HG03439 (cell line): Measurements from ENCODE around the gene B3GAT3.
"Not testable (repeated sequence)": the region's sequence is repeated elsewhere in the genome, so short reads cannot be mapped to it uniquely, and the experiment has no call there.

ENCODE experiments used
- ATAC-seq: cut with Tn5 transposase; IDR thresholded peaks from one replicate; pipeline ENCODE4 v1.9.1; 2021; ENCODE audit warnings: mild to moderate bottlenecking, moderate library complexity; ENCODE audit not compliant: unreplicated experiment

B3GAT3 gene

DNA sequence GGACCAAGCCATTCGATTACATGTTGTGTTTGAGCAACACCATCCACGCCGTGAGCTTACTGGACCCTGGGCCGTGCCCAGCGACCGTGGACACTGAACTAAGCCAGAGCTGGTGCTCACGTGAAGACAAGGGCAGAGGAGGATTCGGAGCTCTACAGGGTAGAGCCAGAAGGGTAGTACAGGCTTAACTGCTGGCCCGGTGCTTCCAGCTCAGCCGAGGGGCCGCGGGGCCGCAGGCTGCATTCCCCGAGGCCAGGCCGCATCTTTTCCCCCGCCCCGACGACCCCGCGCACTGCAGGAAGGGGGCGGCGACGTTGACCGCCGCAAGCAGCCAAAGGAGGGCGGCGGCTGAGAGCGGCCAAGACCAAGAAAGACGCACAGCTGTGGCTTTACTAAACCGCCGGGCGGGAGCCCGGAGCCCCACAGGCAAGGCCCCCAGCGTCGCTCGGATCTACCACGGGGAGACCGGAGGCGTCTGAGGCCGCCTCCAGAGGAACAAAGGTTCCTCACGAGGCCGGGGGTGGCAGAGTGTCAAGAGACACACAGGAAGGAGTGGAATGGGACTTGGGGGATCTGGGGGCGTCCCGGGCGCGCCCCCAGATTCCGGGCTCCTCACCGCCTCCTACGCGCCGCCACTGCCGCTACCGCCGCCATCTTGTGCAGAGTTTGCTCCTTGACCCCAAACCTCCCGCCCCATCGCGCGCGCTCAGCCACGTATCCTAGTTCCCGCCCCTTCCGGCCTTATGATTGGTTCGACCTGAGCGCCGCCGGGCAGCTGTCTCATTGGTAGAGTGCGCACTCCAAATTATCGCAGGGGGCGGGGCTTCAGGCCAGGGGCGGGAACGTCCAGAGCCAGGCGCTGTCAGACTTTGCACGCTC is 24.4 kb upstream of the B3GAT3 start, which contains the start of gene GANAB:
Gene GANAB (minus strand): TSS at position 668 of the 879 bp plus-strand sequence. CDS start 14 bp downstream, at position 654.
- ATAC-seq: peak; percentile 92

DNA sequence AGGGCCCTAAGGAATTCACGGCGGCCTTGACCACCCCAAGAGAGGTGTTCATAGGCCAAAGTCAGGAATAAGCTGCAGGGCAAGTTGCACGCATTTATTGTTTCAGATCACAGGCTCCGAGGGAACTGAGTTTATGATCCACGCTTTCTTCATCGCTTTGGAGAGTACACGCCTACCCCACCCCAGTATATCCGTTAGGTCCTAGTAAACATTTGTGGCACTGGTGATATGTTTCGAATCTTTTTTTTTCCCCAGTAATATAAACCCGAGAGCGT is 23.8 kb upstream of the B3GAT3 start:
- ATAC-seq: no peak

- no peak for ATAC-seq
Observed at GRCh38 chr11:62644220-62644619, 22.4 kb upstream of the B3GAT3 start.

GRCh38 chr11:62632492-62632891 is 10.7 kb upstream of the B3GAT3 start:
- no peak for ATAC-seq

DNA sequence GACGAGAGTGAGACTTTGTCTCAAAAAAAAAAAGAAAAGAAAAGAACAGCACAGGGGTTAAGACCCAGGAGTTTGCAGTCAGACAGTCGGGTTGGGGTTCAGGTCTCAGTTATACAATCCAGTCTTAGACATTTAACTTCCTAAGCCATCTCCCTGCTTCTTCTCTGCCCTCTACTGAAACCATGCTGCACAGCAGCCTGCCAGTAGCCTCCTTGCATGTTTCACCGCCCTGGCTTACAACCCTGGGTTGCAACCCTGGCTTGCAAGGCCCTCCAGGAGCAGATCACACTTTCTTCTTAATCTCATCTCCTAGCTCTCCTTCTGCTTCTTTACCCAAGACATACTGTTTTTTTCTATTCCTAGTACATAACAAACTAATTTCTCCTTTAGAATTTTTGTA is 5.9 kb upstream of the B3GAT3 start:
- ATAC-seq: no peak

DNA sequence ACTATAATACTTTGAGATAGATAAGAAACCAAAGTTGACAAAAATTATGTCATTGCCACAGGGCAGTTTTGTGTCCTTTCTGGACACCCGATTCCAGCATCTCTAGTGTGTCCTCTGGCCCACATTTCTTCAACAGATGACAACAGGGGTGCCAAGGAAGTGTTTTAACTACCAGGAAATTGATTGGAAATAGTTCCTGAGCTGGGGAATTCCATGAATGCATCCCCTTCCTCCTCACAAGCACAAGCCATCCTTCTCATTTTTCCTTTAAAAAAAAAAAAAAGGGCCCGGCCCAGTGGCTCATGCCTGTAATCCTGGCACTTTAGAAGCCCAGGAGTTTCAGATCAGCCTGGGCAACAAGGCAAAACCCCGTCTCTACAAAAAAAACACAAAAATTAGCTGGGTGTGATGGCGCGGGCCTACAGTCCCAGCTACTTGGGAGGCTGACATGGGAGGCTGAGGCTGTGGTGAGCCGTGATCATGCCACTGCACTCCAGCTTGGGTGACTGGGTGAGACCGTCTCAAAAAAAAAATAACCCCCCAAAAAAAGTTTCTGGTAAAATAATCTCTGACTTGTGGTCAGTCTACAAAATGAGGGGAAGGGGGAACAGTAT is 797 bp upstream of the B3GAT3 start:
- ATAC-seq: no peak

GRCh38 chr11:62621027-62621566 is 689 bp downstream of the B3GAT3 start:
- ATAC-seq: no peak

DNA sequence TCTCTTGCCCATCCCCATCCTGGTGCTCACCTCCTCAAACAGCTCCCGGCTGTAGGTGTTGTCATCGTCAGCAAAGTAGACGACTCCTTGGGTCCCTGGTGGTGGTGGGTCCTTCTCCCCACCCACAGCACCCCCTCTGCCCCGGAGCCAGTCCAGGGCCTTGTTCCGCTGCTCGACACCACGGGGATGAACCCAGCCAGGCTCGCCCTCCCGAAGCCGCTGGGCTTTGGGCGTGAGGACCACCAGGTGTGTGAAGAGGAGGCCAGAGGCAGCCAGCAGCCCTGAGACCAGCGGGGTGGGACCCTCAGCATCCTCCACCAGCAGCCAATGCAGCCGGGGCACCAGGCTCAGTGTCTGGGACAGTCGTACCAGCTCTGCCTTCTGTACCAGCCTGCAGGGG is 4.8 kb downstream of the B3GAT3 start:
- not testable (repeated sequence) for ATAC-seq

GRCh38 chr11:62615521-62615920 is 6.3 kb downstream of the B3GAT3 start:
- ATAC-seq: no peak

GRCh38 chr11:62614275-62614674 is 7.5 kb downstream of the B3GAT3 start:
- no peak for ATAC-seq

GRCh38 chr11:62613291-62613778 is 8.5 kb downstream of the B3GAT3 start:
- ATAC-seq: no peak

DNA sequence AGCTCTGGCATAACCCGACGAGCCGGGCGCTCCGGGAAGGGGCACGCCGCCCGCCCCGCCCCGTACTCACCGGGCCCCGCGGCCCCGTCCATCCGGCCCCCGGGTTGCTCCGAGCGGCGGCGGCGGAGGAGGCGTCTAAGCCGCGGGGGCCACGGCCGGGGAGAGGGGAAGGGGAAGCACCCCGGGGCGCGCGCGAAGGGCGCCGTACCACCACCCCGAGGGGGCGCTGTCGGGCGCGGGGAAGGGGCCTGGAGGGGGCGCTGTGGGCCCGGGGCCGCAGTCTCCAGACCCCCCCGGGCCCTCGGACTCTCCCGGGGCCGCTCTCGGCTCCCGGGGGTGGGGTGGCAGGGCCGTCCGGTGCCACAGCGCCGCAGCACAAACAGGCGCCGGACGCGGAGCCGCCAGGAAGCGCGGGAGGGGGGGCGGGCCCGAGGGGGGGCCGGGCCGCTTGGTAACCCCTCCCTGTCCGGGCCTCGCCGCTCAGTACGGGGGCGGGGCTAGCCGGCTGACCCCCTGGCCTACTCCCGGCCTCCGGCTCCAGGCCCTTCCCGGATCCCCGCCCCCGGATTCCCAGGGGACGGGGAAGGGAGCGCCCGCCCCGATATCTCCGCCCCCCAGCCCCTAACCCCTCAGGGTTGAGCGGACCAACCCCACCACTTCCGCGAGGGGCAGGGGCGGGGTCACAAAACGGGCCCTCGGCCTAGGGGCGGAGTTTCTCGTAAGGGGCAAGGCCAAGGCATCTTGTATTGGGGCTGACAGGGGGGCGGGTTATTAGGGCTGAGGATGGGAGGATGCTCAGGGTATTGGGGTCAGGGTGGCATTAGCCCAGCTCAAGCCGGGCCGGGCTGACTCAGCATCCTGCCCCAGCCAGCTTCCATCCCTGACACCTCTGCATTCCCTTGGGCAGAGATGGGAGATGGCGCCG is 9.2 kb downstream of the B3GAT3 start, which contains the start of the genes EML3 and ROM1:
Gene EML3 (minus strand): TSS at position 410 of the 925 bp plus-strand sequence. CDS start 318 bp downstream, at position 92.
Gene ROM1 (plus strand): TSS at position 892 of the 925 bp plus-strand sequence. CDS start 25 bp downstream, at position 917.
- ATAC-seq: peak; percentile 62

DNA sequence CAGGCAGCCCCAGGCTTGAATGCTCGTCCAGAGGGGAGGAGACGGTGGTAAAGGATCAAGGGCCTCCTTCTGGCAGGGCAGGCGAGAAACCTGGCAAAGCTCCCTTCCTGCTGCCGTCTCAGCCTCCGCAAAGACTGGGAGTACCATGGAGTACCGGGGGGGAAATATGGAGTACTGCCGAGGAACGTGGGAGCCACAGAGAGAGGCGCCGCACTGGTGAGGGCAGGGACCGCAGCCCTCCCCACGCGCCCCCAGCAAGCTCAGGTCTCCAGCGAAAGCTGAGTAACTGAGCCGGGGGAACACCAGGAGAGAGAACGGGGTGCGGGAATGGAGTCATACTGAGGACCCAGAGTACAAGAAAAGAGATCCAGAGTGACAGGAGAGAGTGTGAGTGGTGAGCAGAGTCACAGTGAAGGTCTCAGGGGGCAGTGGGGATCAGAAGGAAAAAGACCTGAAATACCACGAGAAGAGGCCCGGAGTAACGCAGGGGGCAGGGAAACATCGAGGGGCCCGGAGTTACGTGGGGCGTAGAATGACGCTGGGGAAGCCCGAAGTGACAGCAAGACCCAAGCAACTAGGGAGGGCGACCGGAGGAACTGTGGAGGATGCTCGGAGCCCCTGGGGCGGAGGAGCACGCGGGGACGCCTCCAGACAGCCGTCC is 10.0 kb downstream of the B3GAT3 start:
- ATAC-seq: no peak

- ATAC-seq: no peak
Observed at GRCh38 chr11:62610814-62611704, 10.7 kb downstream of the B3GAT3 start.

- no peak for ATAC-seq
Observed at GRCh38 chr11:62610403-62610802, 11.4 kb downstream of the B3GAT3 start.

- no peak for ATAC-seq
Observed at GRCh38 chr11:62608776-62609175, 13.0 kb downstream of the B3GAT3 start.

DNA sequence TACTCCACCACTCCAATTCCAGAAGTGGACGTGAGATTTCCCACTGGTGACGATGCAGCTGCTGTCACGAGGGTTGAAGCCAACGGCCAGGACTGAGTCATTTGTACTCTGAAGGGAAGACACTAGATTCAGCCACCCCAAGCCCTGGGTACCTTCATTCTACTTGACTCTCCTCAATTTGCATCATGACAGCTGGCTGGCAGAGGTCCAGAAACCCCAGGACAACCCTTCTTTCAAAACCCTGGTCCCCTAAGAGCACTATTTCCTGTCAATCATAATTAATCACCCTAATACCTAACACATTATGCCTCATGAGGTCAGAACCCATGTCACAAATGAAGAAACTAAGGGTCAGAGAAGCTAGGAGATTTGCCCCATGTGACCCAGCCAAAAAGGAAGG is 14.1 kb downstream of the B3GAT3 start:
- ATAC-seq: no peak

GRCh38 chr11:62605902-62606301 is 15.9 kb downstream of the B3GAT3 start:
- ATAC-seq: no peak

GRCh38 chr11:62605467-62605866 is 16.3 kb downstream of the B3GAT3 start:
- ATAC-seq: no peak
